Activated T-helper 1 cell treated with Interleukin-2 at 50 U/mL for 16 hours (primary cell): ENCODE results near the gene NOS3.
A peak's percentile ranks its signal among the peaks of the same experiment; 100 is the strongest.
"Not testable (repeated sequence)": the region's sequence is repeated elsewhere in the genome, so short reads cannot be mapped to it uniquely, and the experiment has no call there.

ENCODE experiments used
- DNase-seq: peaks from one replicate; pipeline ENCODE4 v3.0.0-alpha.2; 2020; ENCODE audit warnings: low read depth

The NOS3 gene

DNA sequence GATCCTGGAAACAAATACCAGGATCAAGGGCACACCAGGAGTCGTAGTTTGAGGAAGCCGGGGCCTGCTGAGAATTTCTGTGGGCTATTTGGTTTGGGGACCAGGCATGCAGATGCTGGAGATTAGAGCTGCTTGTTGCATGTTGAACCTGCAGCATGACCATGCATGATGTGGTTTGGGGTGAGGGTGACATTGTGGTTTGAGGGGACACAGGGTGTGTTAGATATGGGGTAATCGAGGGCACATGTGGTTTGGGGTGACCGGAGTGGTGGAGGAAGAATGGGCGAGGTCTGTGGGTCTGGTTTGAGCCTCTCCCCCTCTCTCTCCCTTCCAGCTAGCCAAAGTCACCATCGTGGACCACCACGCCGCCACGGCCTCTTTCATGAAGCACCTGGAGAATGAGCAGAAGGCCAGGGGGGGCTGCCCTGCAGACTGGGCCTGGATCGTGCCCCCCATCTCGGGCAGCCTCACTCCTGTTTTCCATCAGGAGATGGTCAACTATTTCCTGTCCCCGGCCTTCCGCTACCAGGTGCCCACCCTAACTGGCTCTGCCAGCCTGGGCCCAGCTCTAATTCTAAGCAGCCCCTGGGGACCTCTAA is 10.2 kb downstream of the NOS3 start:
- no peak for DNase-seq

DNA sequence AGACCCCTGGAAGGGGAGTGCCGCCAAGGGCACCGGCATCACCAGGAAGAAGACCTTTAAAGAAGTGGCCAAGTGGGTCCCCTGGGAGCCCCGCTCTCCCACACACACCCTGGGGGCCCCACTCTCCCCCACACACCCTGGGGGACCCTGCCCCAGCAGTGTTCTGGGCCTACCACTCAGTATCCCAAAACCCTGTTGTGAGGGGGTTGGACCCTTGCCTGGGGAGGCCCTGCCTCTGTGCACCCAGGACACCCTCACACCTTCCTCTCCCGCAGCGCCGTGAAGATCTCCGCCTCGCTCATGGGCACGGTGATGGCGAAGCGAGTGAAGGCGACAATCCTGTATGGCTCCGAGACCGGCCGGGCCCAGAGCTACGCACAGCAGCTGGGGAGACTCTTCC is 10.7 kb downstream of the NOS3 start:
- DNase-seq: no peak

DNA sequence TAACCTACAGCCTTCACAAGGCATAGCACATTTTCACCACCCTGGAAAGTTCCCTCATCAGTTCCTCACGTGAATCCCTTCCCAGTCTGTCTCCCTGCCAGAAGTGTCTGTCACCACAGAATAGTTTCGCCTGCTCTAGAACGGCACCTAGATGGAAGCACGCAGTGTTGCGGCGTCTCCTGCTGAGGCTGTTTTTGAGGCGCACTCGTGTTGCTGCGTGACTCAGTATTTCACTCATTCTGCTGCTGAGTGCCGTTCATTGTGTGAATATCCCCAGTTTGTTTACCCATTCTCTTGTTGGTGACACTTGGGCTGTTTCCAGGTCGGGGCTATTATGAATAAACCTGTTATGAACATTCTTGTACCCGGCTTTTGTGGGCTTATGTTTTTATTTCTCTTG is 12.8 kb downstream of the NOS3 start:
- no peak for DNase-seq

GRCh38 chr7:151005566-151005965 is 14.7 kb downstream of the NOS3 start:
- no peak for DNase-seq

GRCh38 chr7:151006590-151007300 is 15.9 kb downstream of the NOS3 start:
- no peak for DNase-seq

DNA sequence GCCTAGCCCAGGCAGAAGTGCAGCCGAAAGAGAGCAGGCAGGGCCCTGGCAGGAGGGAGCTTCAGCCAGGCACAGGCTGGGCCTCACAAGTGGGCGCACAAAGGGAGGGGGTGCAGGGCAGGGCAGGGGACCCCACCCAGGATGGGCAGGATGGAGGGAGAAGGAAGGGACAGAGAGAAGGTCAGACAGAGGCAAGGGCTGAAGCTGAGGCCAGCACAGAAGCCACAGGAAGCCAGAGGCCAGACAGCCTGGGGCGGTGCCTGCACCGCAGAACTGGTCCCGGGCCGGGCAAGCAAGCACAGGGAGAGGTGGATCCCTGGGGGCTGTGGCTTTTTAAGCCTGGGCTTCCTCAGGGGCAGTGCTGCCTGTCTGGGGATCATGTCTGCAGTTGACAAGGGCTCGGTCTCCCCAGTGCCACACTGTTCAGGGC is 16.7 kb downstream of the NOS3 start:
- no peak for DNase-seq

- DNase-seq: no peak
Observed at GRCh38 chr7:151008143-151008510, 17.3 kb downstream of the NOS3 start.

- DNase-seq: peak; percentile 73
Observed at GRCh38 chr7:151008511-151009323, 17.9 kb downstream of the NOS3 start.

DNA sequence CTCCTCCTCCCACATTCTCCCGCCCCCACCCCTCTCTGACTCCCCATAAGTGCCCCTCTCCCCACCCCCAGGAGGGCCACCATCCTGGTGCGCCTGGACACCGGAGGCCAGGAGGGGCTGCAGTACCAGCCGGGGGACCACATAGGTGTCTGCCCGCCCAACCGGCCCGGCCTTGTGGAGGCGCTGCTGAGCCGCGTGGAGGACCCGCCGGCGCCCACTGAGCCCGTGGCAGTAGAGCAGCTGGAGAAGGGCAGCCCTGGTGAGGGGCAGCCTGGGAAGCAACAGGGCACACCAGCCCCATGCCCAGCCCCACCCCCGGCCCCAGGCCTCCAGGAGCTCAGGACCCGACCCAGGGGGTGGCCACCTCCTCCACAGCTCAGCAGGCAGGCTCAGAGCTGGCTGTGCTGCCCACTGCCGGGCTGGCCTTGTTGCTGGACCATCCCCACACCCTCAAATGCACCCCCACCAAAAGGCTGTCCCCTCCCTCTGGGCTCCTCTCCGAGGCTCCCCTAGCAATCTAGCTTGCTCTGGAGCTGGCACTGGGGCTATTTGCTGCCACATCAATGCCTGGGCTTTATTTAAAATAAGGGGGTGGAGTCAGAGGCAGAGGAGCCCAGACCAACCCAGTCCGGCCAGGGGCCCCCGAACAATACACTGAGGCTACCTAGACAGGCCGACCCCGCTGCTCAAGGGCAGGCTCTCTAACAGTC is 18.7 kb downstream of the NOS3 start:
- no peak for DNase-seq

DNA sequence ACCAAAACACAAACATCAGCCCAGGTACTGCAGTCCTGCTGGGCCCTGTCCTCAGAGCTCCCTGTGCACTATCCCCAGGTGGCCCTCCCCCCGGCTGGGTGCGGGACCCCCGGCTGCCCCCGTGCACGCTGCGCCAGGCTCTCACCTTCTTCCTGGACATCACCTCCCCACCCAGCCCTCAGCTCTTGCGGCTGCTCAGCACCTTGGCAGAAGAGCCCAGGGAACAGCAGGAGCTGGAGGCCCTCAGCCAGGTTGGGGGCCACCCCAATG is 19.2 kb downstream of the NOS3 start:
- no peak for DNase-seq

DNA sequence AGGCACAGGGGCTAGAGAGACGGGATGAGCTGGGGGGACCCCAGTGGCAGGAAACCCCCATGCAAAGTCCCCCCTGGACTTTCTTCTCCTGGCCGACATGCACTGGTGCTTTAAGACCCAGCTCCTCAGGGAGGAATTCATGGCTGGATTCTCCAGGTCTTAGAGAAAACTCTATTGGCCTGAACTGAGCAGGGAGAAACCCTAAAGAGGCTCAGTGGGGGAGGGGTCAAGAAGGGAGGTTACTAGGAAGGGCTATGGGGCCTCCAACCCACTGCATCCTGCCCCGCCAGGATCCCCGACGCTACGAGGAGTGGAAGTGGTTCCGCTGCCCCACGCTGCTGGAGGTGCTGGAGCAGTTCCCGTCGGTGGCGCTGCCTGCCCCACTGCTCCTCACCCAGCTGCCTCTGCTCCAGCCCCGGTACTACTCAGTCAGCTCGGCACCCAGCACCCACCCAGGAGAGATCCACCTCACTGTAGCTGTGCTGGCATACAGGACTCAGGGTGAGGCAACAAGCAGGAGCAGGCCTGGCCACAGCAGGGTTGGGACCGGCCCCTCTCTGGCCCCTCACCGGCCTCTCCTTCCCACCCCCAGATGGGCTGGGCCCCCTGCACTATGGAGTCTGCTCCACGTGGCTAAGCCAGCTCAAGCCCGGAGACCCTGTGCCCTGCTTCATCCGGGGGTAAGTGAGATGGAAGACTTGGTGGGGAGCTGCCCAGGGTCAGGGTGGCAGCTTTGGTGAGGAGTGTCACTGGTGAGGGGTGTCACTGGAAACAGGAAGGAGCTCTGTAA is 19.7 kb downstream of the NOS3 start:
- no peak for DNase-seq

- no peak for DNase-seq
Observed at GRCh38 chr7:151011097-151011409, 20.2 kb downstream of the NOS3 start.

DNA sequence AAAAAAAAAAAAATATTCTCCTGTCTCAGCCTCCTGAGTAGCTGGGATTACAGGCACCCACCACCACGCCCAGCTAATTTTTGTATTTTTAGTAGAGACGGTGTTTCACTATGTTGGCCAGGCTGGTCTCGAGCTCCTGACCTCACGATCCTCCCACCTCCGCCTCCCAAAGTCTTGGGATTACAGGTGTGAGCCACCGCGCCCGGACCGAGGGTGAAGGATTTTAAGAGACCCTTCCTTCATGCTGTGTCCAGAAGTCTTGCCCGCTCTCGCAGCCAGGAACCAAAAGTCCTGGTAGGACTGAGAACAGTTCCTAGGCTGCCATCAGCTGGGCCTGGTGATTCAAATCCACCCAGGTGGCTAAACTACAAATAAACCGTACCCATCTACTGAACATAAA is 20.8 kb downstream of the NOS3 start:
- DNase-seq: not testable (repeated sequence)

- no peak for DNase-seq
Observed at GRCh38 chr7:151012031-151012692, 21.3 kb downstream of the NOS3 start.

- DNase-seq: no peak
Observed at GRCh38 chr7:151012911-151013347, 22.1 kb downstream of the NOS3 start.

DNA sequence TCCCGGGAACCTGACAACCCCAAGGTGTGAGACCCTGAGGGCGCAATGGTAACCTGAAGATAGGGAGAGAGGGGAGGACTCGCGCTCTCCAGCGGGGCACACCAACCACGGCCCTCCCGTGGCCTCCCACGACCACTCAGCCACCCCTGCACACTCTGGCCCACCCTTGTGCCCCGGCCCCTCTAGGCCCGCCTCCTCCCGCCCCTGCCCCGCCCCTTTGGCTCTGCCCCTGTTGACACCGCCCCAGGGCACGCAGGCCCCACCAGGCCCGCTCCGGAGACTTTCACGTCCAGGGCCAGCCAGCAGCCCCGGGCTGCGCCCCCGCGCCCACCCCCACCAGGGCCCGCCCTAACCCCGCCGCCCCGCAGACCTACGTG is 22.5 kb downstream of the NOS3 start:
- no peak for DNase-seq

GRCh38 chr7:151013733-151014497 is 23.1 kb downstream of the NOS3 start:
- DNase-seq: peak; percentile 84

DNA sequence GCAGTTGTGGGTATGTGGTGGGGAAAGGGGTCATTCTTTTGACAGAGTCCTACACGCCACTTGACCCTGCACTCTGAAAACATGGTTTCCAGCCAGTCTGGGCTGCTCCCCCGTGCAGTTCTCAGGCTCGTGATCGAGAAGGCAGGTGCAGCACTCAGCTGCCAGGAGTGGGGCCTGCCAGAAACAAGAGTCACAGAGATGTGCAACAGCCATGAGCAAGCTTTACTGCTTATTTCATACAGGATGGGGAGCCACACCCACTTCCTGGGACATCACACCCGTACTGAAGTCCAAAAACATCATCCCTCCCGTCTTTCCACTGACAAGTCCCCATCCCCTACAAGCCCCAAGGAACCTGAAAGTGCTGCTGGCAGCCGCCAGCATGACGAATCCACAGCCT is 24.1 kb downstream of the NOS3 start:
- no peak for DNase-seq

DNA sequence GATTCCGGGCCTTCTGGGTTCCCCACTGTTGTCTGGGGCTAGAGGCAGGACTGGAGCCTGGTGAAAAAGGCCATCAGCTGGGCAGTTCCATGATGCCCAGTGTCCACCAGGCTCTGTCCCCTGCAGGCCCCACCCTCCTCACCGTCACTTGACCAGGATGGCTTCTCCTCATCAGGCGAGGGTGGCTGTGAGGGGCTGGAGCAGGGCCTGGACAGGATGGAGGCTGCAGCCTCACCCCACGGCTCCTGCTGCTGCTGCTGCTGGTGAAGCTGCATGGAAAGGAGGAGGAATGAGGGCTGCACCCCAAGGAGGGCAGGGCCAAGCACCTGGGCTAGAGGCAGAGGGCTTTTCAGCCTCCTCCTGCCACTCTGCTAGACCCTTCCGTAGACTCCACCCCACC is 25.1 kb downstream of the NOS3 start:
- no peak for DNase-seq

- DNase-seq: no peak
Observed at GRCh38 chr7:151016505-151016904, 25.7 kb downstream of the NOS3 start.

DNA sequence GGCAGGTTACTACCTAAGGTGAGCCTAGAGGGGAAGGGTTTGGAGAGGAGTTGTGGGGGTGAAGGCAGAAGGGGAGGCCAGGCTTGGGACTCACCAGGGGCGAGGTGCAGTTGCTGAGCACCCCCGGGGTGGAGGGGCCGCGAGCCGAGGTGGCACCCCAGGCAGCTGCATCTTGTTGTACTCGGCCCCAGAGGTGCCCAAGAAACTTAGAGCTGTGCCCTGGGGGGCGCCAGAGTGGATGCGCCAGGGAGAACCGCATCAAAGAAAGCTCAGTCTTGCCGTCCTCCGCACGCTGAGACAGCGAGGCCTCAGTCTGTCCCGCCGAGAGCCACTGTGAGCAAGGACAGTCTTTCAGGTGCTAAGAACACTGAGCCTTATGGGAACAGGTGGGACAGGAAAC is 26.1 kb downstream of the NOS3 start:
- DNase-seq: no peak
